SU-DHL-6 (cell line): ENCODE data around the gene KLRC1.

Source experiments
- H2AFZ ChIP-seq: fragments of 200-600 bp; sonication (generic); 2 replicates; pipeline ENCODE4 v1.6.1; 2014; ENCODE audit warnings: low read depth, mild to moderate bottlenecking, moderate library complexity, mixed read lengths, antibody characterized with exemption, low read length; ENCODE audit not compliant: severe bottlenecking
- H3F3A ChIP-seq: fragments of 200-600 bp; shearing (Covaris generic); 2 replicates; pipeline ENCODE4 v1.6.0; 2016; ENCODE audit warnings: antibody characterized with exemption, mild to moderate bottlenecking; ENCODE audit not compliant: insufficient read depth
- H3K27ac ChIP-seq: fragments of 200-600 bp; sonication (generic); 2 replicates; pipeline ENCODE4 v1.5.1; 2016; ENCODE audit warnings: low read depth, mild to moderate bottlenecking, low read length, moderate library complexity, mixed read lengths
- H3K27me3 ChIP-seq: fragments of 200-600 bp; sonication (generic), shearing (Covaris generic); 2 replicates; pipeline ENCODE4 v1.6.0; 2014; ENCODE audit warnings: mild to moderate bottlenecking, low read length
- H3K36me3 ChIP-seq: fragments of 200-600 bp; sonication (generic); 2 replicates; pipeline ENCODE4 v1.6.1; 2014; ENCODE audit warnings: mild to moderate bottlenecking, low read length, mixed read lengths
- H3K4me2 ChIP-seq: fragments of 300-600, 200-600 bp; shearing (Covaris generic), sonication (generic); 2 replicates; pipeline ENCODE4 v1.6.0; 2014; ENCODE audit warnings: low read length, low read depth, mild to moderate bottlenecking; ENCODE audit not compliant: poor library complexity, severe bottlenecking
- H3K4me3 ChIP-seq: fragments of 200-600 bp; sonication (generic); 2 replicates; pipeline ENCODE4 v1.5.1; 2014; ENCODE audit warnings: antibody characterized with exemption, low read length, mild to moderate bottlenecking, mixed read lengths; ENCODE audit not compliant: insufficient read depth, poor library complexity, severe bottlenecking
- H3K79me2 ChIP-seq: fragments of 200-600 bp; sonication (generic); 2 replicates; pipeline ENCODE4 v1.6.1; 2014; ENCODE audit warnings: mild to moderate bottlenecking, low read length, moderate library complexity; ENCODE audit not compliant: insufficient read depth
- H3K9ac ChIP-seq: fragments of 200-600 bp; sonication (generic); 2 replicates; pipeline ENCODE4 v1.7.0; 2014; ENCODE audit warnings: mild to moderate bottlenecking, low read length
- H3K9me2 ChIP-seq: fragments of 200-600 bp; sonication (generic); replicated peaks from 2 replicates; pipeline ENCODE4 v1.6.1; 2014; ENCODE audit warnings: low read length; ENCODE audit not compliant: insufficient read depth
- H3K9me3 ChIP-seq: fragments of 200-600 bp; sonication (generic); 2 replicates; pipeline ENCODE4 v1.6.1; 2014; ENCODE audit warnings: low read length, mixed read lengths; ENCODE audit not compliant: insufficient read depth
- H4K20me1 ChIP-seq: fragments of 200-600 bp; sonication (generic); 2 replicates; pipeline ENCODE4 v1.6.1; 2014; ENCODE audit warnings: low read depth, mild to moderate bottlenecking, antibody characterized with exemption, low read length, moderate library complexity, mixed read lengths
- EZH2phosphoT487 ChIP-seq: fragments of 200-600 bp; sonication (generic), shearing (Covaris generic); conservative IDR thresholded peaks from 2 replicates; pipeline ENCODE4 v1.6.1; 2018; ENCODE audit warnings: mild to moderate bottlenecking, antibody characterized with exemption, low read length, moderate library complexity, mixed read lengths
- TF ChIP-seq, protein P1 (sequence below): fragments of 200-600 bp; sonication (generic); IDR thresholded peaks from one replicate; pipeline ENCODE4 v1.5.1; 2017; ENCODE audit warnings: antibody characterized with exemption, mild to moderate bottlenecking, low read length, moderate library complexity; ENCODE audit not compliant: insufficient read depth, poor library complexity, severe bottlenecking

KLRC1 gene

DNA sequence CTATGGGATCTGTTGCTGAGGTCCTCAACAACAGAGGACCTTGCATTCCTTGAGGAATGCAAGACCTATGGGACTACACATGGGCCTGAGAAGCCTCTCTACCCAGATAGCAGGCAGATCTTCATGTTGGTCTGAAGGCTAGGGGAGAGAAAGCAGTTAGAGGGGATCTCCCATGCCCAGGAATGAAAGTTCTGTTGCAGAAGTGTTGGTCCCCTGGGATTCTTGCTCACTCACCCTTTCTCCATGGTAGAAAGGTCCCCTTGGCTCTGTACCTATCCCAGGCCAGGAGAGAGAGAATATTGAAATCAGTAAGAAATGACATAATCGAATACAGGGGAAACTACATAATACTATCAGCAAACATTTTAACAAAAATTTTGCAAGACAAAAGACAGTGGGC lies 16.5 kb upstream of the KLRC1 start:
- no peak overlapping the region for H3K4me2 ChIP-seq
- no peak overlapping the region for H3K4me3 ChIP-seq
- no peaks in the 10 kb centered on the region for H3K9me2 ChIP-seq
- no peaks in the 10 kb centered on the region for H4K20me1 ChIP-seq
- H3K79me2 ChIP-seq: no peaks in the 10 kb centered on the region
- TF ChIP-seq EZH2phosphoT487: no peak
- TF ChIP-seq, protein P1, sequence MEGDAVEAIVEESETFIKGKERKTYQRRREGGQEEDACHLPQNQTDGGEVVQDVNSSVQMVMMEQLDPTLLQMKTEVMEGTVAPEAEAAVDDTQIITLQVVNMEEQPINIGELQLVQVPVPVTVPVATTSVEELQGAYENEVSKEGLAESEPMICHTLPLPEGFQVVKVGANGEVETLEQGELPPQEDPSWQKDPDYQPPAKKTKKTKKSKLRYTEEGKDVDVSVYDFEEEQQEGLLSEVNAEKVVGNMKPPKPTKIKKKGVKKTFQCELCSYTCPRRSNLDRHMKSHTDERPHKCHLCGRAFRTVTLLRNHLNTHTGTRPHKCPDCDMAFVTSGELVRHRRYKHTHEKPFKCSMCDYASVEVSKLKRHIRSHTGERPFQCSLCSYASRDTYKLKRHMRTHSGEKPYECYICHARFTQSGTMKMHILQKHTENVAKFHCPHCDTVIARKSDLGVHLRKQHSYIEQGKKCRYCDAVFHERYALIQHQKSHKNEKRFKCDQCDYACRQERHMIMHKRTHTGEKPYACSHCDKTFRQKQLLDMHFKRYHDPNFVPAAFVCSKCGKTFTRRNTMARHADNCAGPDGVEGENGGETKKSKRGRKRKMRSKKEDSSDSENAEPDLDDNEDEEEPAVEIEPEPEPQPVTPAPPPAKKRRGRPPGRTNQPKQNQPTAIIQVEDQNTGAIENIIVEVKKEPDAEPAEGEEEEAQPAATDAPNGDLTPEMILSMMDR: no peak
- H3K9me3 ChIP-seq: no peaks in the 10 kb centered on the region
- no peaks in the 10 kb centered on the region for H3K36me3 ChIP-seq
- H3K27me3 ChIP-seq: no peaks in the 10 kb centered on the region
- H3K27ac ChIP-seq: no peak overlapping the region
- H2AFZ ChIP-seq: no peak overlapping the region
- H3F3A ChIP-seq: no peaks in the 10 kb centered on the region
- H3K9ac ChIP-seq: no peak overlapping the region

DNA sequence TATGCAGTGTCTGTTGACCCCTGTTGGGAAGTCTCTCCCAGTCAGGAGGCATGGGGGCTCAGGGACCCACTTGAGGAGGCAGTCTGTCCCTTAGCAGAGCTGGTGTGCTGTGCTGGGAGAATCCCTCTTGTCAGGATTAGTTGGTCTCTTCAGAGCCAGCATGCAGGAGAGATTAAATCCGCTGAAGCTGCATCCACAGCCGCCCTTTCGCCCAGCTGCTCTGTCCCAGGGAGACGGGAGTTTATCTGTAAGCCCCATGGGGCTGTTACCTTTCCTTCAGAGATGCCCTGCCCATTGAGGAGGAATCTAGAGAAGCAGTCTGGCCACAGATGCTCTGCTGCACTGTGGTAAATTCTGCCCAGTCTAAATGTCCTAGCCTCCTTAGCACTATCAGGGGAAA lies 13.1 kb upstream of the KLRC1 start:
- no peak overlapping the region for H3K4me2 ChIP-seq
- no peak overlapping the region for H3K27ac ChIP-seq
- H4K20me1 ChIP-seq: no peaks in the 10 kb centered on the region
- H3K79me2 ChIP-seq: no peaks in the 10 kb centered on the region
- no peak overlapping the region for H2AFZ ChIP-seq
- no peaks in the 10 kb centered on the region for H3K9me2 ChIP-seq
- H3K9me3 ChIP-seq: no peaks in the 10 kb centered on the region
- H3F3A ChIP-seq: no peaks in the 10 kb centered on the region
- no peak overlapping the region for H3K9ac ChIP-seq
- no peaks in the 10 kb centered on the region for H3K27me3 ChIP-seq
- no peak for TF ChIP-seq EZH2phosphoT487
- TF ChIP-seq, protein P1: no peak
- H3K4me3 ChIP-seq: no peak overlapping the region
- no peaks in the 10 kb centered on the region for H3K36me3 ChIP-seq

DNA sequence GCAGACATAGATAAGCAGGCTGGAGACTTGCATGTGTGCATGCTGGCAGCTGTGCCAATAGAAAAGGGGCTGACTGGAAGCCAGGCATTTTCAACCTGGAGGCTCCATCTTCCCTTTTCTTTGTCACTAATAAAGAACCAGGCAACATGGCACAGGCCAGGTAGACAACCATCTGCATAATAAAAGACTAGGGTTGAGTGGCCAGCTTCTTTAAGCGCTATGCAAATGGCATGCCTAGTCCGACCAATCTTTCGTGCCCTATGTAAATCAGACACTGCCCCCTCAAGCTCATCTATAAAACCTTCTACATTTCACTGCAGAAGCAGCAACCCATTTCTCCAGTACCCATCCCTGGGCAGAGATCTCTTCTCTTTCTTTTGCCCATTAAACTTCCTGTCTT lies 4.6 kb upstream of the KLRC1 start:
- no peak overlapping the region for H3K9ac ChIP-seq
- no peak overlapping the region for H2AFZ ChIP-seq

More for the DNA sequence above, 4.6 kb upstream of the KLRC1 start:
- H3F3A ChIP-seq: no peaks in the 10 kb centered on the region
- no peak overlapping the region for H3K4me2 ChIP-seq
- no peaks in the 10 kb centered on the region for H3K9me2 ChIP-seq
- H4K20me1 ChIP-seq: no peaks in the 10 kb centered on the region
- TF ChIP-seq, protein P1: no peak
- TF ChIP-seq EZH2phosphoT487: no peak
- no peaks in the 10 kb centered on the region for H3K27me3 ChIP-seq
- H3K9me3 ChIP-seq: no peaks in the 10 kb centered on the region
- no peak overlapping the region for H3K4me3 ChIP-seq
- no peak overlapping the region for H3K27ac ChIP-seq
- H3K79me2 ChIP-seq: no peaks in the 10 kb centered on the region
- H3K36me3 ChIP-seq: no peaks in the 10 kb centered on the region
